ENCODE measurements around the gene LZTR1. TPM values are rescaled to one million over a fixed set of nuclear protein-coding genes. Genes with fewer than 3 reads are reported as not detected.

Gene LZTR1
- total and polyA plus RNA-seq, 10 of the 15 experiments (the other 5 are each of a cell fraction or from before 2014, with no cell fraction given) = 0.82 to 50.3 (median 19.3) TPM

DNA sequence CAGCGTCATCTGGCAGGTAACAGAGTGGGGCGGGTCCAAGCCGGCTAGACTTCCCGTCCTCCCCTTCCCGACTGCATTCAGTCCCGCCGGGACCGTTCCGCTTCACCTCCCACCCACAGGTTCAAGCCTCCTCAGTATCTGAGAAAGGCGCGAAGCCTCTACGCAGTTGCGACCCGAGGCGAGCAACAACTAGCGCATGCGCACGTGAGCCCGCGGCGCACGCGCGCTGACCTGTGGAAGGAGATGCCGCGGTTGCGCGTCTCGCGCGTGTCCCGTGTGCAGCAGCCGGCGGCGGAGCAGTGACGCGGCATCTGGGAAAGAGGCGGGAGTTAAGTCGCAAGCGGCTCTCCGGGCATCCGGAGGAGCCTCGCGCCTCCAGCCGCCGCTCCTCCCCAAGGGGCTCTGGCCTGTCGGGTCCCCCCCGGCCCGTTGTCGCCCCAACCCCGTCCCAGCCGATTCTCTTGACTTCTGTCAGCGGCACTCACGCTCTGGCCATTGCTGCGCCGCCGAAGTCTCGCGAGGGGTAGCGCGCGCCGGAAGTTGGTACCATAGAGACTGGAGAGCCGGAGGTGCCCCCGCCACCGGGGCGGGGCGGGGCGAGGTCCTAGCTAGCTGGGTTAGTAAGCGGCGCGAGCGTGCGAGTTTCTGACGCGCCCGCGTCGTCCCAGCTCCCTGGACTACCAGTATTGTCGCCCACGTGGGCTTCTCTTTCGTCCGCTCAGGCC lies 19.7 kb downstream of the LZTR1 start, which contains the start of gene THAP7 (continued):
- TF ChIP-seq, protein P1, sequence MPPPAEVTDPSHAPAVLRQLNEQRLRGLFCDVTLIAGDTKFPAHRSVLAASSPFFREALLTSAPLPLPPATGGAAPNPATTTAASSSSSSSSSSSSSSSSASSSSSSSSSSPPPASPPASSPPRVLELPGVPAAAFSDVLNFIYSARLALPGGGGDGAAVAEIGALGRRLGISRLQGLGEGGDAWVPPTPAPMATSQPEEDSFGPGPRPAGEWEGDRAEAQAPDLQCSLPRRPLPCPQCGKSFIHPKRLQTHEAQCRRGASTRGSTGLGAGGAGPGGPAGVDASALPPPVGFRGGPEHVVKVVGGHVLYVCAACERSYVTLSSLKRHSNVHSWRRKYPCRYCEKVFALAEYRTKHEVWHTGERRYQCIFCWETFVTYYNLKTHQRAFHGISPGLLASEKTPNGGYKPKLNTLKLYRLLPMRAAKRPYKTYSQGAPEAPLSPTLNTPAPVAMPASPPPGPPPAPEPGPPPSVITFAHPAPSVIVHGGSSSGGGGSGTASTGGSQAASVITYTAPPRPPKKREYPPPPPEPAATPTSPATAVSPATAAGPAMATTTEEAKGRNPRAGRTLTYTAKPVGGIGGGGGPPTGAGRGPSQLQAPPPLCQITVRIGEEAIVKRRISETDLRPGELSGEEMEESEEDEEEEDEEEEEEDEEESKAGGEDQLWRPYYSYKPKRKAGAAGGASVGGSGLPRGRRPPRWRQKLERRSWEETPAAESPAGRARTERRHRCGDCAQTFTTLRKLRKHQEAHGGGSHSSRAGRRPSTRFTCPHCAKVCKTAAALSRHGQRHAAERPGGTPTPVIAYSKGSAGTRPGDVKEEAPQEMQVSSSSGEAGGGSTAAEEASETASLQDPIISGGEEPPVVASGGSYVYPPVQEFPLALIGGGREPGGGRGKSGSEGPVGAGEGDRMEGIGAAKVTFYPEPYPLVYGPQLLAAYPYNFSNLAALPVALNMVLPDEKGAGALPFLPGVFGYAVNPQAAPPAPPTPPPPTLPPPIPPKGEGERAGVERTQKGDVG (CRISPR knock-in tag; IDR thresholded peaks at IDR 0.05) = no peak
- TF ChIP-seq, protein P2, sequence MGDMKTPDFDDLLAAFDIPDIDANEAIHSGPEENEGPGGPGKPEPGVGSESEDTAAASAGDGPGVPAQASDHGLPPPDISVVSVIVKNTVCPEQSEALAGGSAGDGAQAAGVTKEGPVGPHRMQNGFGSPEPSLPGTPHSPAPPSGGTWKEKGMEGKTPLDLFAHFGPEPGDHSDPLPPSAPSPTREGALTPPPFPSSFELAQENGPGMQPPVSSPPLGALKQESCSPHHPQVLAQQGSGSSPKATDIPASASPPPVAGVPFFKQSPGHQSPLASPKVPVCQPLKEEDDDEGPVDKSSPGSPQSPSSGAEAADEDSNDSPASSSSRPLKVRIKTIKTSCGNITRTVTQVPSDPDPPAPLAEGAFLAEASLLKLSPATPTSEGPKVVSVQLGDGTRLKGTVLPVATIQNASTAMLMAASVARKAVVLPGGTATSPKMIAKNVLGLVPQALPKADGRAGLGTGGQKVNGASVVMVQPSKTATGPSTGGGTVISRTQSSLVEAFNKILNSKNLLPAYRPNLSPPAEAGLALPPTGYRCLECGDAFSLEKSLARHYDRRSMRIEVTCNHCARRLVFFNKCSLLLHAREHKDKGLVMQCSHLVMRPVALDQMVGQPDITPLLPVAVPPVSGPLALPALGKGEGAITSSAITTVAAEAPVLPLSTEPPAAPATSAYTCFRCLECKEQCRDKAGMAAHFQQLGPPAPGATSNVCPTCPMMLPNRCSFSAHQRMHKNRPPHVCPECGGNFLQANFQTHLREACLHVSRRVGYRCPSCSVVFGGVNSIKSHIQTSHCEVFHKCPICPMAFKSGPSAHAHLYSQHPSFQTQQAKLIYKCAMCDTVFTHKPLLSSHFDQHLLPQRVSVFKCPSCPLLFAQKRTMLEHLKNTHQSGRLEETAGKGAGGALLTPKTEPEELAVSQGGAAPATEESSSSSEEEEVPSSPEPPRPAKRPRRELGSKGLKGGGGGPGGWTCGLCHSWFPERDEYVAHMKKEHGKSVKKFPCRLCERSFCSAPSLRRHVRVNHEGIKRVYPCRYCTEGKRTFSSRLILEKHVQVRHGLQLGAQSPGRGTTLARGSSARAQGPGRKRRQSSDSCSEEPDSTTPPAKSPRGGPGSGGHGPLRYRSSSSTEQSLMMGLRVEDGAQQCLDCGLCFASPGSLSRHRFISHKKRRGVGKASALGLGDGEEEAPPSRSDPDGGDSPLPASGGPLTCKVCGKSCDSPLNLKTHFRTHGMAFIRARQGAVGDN (IDR thresholded peaks at IDR 0.05) = peak; percentile 81
- TF ChIP-seq HDGF (IDR thresholded peaks at IDR 0.05) = 0 out of 2 replicates have a peak, but pooled peaks have one; percentile 72
- TF ChIP-seq YBX1 (IDR thresholded peaks at IDR 0.05) = no peak
- TF ChIP-seq, protein P3, sequence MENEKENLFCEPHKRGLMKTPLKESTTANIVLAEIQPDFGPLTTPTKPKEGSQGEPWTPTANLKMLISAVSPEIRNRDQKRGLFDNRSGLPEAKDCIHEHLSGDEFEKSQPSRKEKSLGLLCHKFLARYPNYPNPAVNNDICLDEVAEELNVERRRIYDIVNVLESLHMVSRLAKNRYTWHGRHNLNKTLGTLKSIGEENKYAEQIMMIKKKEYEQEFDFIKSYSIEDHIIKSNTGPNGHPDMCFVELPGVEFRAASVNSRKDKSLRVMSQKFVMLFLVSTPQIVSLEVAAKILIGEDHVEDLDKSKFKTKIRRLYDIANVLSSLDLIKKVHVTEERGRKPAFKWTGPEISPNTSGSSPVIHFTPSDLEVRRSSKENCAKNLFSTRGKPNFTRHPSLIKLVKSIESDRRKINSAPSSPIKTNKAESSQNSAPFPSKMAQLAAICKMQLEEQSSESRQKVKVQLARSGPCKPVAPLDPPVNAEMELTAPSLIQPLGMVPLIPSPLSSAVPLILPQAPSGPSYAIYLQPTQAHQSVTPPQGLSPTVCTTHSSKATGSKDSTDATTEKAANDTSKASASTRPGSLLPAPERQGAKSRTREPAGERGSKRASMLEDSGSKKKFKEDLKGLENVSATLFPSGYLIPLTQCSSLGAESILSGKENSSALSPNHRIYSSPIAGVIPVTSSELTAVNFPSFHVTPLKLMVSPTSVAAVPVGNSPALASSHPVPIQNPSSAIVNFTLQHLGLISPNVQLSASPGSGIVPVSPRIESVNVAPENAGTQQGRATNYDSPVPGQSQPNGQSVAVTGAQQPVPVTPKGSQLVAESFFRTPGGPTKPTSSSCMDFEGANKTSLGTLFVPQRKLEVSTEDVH (IDR thresholded peaks at IDR 0.05; ENCODE audit: low read depth, partially characterized antibody) = no peak
- peak; percentile 29; the same call in 1 of the 2 replicates for TF ChIP-seq NR2F1 (conservative IDR thresholded peaks at IDR 0.05)
- no peak for TF ChIP-seq STAT1 (conservative IDR thresholded peaks at IDR 0.05)
- TF ChIP-seq SMAD5 (IDR thresholded peaks at IDR 0.05; ENCODE audit: low read depth) = peak; percentile 82
- TF ChIP-seq NFYA (IDR thresholded peaks at IDR 0.05; ENCODE audit: borderline replicate concordance, low read depth, low read length) = no peak
- TF ChIP-seq ESRRA (IDR thresholded peaks at IDR 0.05; ENCODE audit: low read length) = no peak
- peak; percentile 34 for TF ChIP-seq RELA (IDR thresholded peaks at IDR 0.05; ENCODE audit: borderline replicate concordance, partially characterized antibody)
- TF ChIP-seq BCL11A (IDR thresholded peaks at IDR 0.05; ENCODE audit: low read depth, low read length) = no peak
- TF ChIP-seq TBL1XR1 (IDR thresholded peaks at IDR 0.05; ENCODE audit: low read depth, low read length) = no peak
- no peak for TF ChIP-seq MEF2A (IDR thresholded peaks at IDR 0.05; ENCODE audit: insufficient read depth, low read depth, low read length)
- no peak for TF ChIP-seq RFX5 (IDR thresholded peaks at IDR 0.05; ENCODE audit: low read depth, low read length)
- TF ChIP-seq ZBED1 (IDR thresholded peaks at IDR 0.05; ENCODE audit: borderline replicate concordance) = no peak
- TF ChIP-seq, protein P4, sequence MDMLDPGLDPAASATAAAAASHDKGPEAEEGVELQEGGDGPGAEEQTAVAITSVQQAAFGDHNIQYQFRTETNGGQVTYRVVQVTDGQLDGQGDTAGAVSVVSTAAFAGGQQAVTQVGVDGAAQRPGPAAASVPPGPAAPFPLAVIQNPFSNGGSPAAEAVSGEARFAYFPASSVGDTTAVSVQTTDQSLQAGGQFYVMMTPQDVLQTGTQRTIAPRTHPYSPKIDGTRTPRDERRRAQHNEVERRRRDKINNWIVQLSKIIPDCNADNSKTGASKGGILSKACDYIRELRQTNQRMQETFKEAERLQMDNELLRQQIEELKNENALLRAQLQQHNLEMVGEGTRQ (IDR thresholded peaks at IDR 0.05; ENCODE audit: borderline replicate concordance, low read depth, low read length) = peak; percentile 36
- 0 out of 2 replicates have a peak, but pooled peaks have one; percentile 24 for TF ChIP-seq ZNF207 (IDR thresholded peaks at IDR 0.05; ENCODE audit: borderline replicate concordance)
- TF ChIP-seq POU2F2 (IDR thresholded peaks at IDR 0.05; ENCODE audit: borderline replicate concordance, low read depth, low read length) = peak; percentile 68; the same call in 2 of the 3 replicates
